ENCODE measurements around the gene DAZAP1. TPM values are rescaled to one million over a fixed set of nuclear protein-coding genes. Genes with fewer than 3 reads are reported as not detected.

DAZAP1 gene
- total and polyA plus RNA-seq, 2 experiments from 2014 or later: 11.0 to 56.6 TPM

DNA sequence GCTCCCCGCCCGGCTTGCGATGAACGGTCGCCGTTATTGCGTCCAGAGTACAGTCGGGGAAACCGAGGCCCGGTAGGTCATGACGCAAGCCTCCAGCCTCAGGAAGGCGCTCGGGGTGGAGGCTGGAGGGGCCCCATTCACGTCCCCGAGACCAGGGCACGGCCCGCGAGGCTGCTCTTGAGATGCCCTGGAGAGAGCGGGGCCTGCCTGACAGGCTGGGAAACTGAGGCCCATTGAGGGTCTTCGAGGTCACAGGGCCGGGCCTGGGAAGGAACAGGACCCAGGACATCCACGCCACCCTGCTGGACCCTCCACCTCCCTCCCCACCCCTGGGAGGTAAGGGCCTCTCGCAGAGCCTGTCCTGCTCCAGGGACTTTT lies 23.3 kb upstream of the DAZAP1 start:
- H3K4me1 ChIP-seq (ENCODE audit: insufficient read depth): no peaks in the 10 kb centered on the region
- in situ Hi-C loops (cut with MboI): no loop called here

DNA sequence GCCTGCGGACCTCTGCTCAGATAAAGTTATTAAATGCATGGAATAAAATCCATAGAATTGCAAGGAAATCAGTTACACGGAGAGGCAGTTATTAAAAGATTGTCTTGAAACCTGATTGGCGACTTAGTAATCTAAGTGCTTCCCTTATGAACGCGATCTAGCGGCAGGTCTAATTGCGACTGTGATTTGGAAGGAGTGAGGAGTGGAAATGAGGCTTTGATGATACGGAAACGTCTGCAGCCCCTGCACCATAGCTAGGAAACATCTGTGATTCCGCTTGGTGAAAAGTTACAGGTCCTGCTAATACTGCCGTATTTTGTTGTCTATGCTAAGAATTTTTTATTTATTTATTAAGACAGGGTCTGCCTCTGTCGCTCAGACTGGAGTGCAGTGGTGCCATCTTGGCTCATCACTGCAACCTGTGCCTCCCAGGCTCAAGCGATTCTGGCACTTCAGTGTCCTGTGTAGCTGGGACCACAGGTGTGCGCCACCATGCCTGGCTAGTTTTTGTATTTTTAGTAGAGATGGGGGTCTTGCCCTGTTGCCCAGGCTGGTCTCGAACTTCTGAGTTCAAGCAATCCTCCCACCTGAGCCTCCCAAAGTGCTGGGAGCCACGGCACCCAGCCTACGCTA lies 22.8 kb upstream of the DAZAP1 start:
- in situ Hi-C loops (cut with MboI): no loop called here
- Histone ChIP-seq H3K9ac (peak overlapping the region; percentile 82), H3K9me2 (ENCODE audit: insufficient read depth) (no peaks in the 10 kb centered on the region), H3K79me2 (ENCODE audit: insufficient read depth) (peaks cover 36% of the 10 kb centered on the region), H2AFZ (peak overlapping the region; percentile 78), H3K27ac (no peak overlapping the region), H3F3A (ENCODE audit: insufficient read depth) (peaks cover 16% of the 10 kb centered on the region), H3K4me3 (peak overlapping the region; percentile 88), H3K4me2 (ENCODE audit: unreplicated experiment) (peak overlapping the region; percentile 87), H3K9me3 (ENCODE audit: low read depth) (no peaks in the 10 kb centered on the region), H3K4me1 (ENCODE audit: insufficient read depth) (no peaks in the 10 kb centered on the region), H3K36me3 (ENCODE audit: low read depth) (no peaks in the 10 kb centered on the region; the same call in 1 of the 2 replicates), H4K20me1 (ENCODE audit: insufficient read depth) (no peaks in the 10 kb centered on the region), H3K27me3 (replicated peaks; ENCODE audit: insufficient read depth) (no peaks in the 10 kb centered on the region)
- TF ChIP-seq EZH2phosphoT487 (IDR thresholded peaks at IDR 0.05; ENCODE audit: insufficient read depth, low read depth): no peak
- no peak for TF ChIP-seq EZH2 (IDR thresholded peaks at IDR 0.05; ENCODE audit: insufficient read depth, poor library complexity, severe bottlenecking)
- peak; percentile 33 for DNase-seq
- 39 to 41% methylated on average over 17 of the region's 17 CpGs for WGBS, 2 experiments (ENCODE audit: low coverage in 1 of 2, low lambda C conversion rate in 2 of 2, missing lambda C conversion rate in 2 of 2)

More for the DNA sequence above, 23.3 kb upstream of the DAZAP1 start:
- TF ChIP-seq EZH2 (IDR thresholded peaks at IDR 0.05; ENCODE audit: insufficient read depth, poor library complexity, severe bottlenecking) (no peak), EZH2phosphoT487 (IDR thresholded peaks at IDR 0.05; ENCODE audit: insufficient read depth, low read depth) (no peak)
- Histone ChIP-seq H3K9me2 (ENCODE audit: insufficient read depth) (no peaks in the 10 kb centered on the region), H3K79me2 (ENCODE audit: insufficient read depth) (peaks cover 36% of the 10 kb centered on the region), H3K27me3 (replicated peaks; ENCODE audit: insufficient read depth) (no peaks in the 10 kb centered on the region), H3F3A (ENCODE audit: insufficient read depth) (peaks cover 16% of the 10 kb centered on the region), H3K36me3 (ENCODE audit: low read depth) (no peaks in the 10 kb centered on the region; the same call in 1 of the 2 replicates), H3K9me3 (ENCODE audit: low read depth) (no peaks in the 10 kb centered on the region), H3K4me3 (peak overlapping the region; percentile 88), H3K27ac (peak overlapping the region; percentile 61), H4K20me1 (ENCODE audit: insufficient read depth) (no peaks in the 10 kb centered on the region), H2AFZ (peak overlapping the region; percentile 78), H3K9ac (peak overlapping the region; percentile 82), H3K4me2 (ENCODE audit: unreplicated experiment) (peak overlapping the region; percentile 87)
- 0 to 1% methylated on average over 15 to 17 of the region's 23 CpGs for WGBS, 2 experiments (ENCODE audit: low coverage in 1 of 2, low lambda C conversion rate in 2 of 2, missing lambda C conversion rate in 2 of 2)
- peak; percentile 17 for DNase-seq

DNA sequence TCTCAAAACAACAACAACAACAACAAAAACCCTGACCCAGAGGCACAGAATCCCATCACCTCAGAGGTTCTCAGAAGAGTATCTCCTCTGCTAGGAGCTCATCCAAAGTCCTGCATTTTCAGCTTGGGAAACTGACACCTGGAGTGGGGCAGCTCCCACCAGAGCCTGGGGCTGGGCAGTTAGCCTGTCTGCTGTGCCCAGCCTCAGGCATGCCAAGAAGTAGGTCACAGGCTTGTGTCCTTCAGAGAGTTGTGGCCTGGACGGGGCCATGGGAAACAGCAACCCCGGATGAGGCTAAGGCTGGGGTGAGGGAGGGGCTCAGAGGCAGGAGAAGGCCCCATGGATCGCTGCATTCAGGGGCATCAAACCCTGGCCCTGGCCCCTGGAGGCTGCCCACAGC lies 21.6 kb upstream of the DAZAP1 start:
- H2AFZ ChIP-seq: no peak overlapping the region
- no peak overlapping the region for H3K4me2 ChIP-seq (ENCODE audit: unreplicated experiment)
- H3K9me2 ChIP-seq (ENCODE audit: insufficient read depth): no peaks in the 10 kb centered on the region
- H3K4me1 ChIP-seq (ENCODE audit: insufficient read depth): no peaks in the 10 kb centered on the region
- no peaks in the 10 kb centered on the region for H4K20me1 ChIP-seq (ENCODE audit: insufficient read depth)
- H3K9me3 ChIP-seq (ENCODE audit: low read depth): no peaks in the 10 kb centered on the region
- H3K27ac ChIP-seq: no peak overlapping the region
- no peaks in the 10 kb centered on the region; the same call in 1 of the 2 replicates for H3K36me3 ChIP-seq (ENCODE audit: low read depth)
- peaks cover 36% of the 10 kb centered on the region for H3K79me2 ChIP-seq (ENCODE audit: insufficient read depth)
- H3K9ac ChIP-seq: no peak overlapping the region
- in situ Hi-C loops (cut with MboI): no loop called here
- H3K4me3 ChIP-seq: no peak overlapping the region
- H3F3A ChIP-seq (ENCODE audit: insufficient read depth): peaks cover 16% of the 10 kb centered on the region
- no peak for DNase-seq
- 91 to 100% methylated on average over 3 of the region's 3 CpGs for WGBS, 2 experiments (ENCODE audit: low coverage in 1 of 2, low lambda C conversion rate in 2 of 2, missing lambda C conversion rate in 2 of 2)
- no peak for TF ChIP-seq EZH2 (IDR thresholded peaks at IDR 0.05; ENCODE audit: insufficient read depth, poor library complexity, severe bottlenecking)
- no peak for TF ChIP-seq EZH2phosphoT487 (IDR thresholded peaks at IDR 0.05; ENCODE audit: insufficient read depth, low read depth)
- no peaks in the 10 kb centered on the region for H3K27me3 ChIP-seq (replicated peaks; ENCODE audit: insufficient read depth)

DNA sequence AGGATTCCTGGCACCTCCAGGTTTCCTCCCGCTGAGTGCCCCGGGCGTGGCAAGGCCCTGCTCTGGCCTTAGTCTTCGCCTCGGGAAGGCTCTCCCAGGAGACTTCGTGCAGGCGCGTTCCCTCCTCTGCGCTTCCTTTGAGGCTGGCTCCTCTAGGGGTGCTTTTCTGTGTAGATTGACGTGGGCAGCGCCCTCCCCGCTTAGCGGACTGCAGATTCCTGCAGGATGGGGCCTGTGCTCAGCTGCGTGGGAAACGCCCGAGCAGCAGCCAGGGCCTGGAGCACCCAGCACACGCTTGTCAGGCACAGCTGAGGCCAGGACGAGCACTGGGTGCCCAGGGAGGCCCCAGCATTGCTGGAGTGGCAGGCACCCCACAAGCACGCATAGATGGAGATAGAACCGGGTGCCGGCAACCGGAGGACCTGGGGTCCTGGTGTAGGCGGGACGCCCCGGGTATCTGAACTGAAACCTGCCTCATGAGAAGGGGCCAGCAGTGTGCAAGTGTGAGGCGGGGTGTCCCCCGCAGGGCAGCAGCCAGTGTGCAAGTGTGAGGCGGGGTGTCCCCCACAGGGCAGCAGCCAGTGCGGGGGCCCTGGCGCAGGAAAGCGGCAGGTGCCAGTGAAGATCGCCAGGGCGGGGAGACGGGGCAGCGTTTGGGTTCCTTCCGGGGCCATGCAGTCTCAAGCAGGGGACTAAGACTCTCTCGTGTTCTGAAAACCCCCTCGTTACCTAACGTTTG lies 20.3 kb upstream of the DAZAP1 start:
- Histone ChIP-seq H3K4me2 (ENCODE audit: unreplicated experiment) (no peak overlapping the region), H3K79me2 (ENCODE audit: insufficient read depth) (peaks cover 36% of the 10 kb centered on the region), H3K9ac (no peak overlapping the region), H3K9me3 (ENCODE audit: low read depth) (no peaks in the 10 kb centered on the region), H3K36me3 (ENCODE audit: low read depth) (no peaks in the 10 kb centered on the region; the same call in 1 of the 2 replicates), H3K27ac (no peak overlapping the region), H3K4me3 (no peak overlapping the region), H3F3A (ENCODE audit: insufficient read depth) (peaks cover 10% of the 10 kb centered on the region), H3K27me3 (replicated peaks; ENCODE audit: insufficient read depth) (no peaks in the 10 kb centered on the region), H3K4me1 (ENCODE audit: insufficient read depth) (no peaks in the 10 kb centered on the region), H2AFZ (no peak overlapping the region), H4K20me1 (ENCODE audit: insufficient read depth) (no peaks in the 10 kb centered on the region), H3K9me2 (ENCODE audit: insufficient read depth) (no peaks in the 10 kb centered on the region)
- in situ Hi-C loops (cut with MboI): no loop called here
- 90 to 91% methylated on average over 33 to 39 of the region's 39 CpGs for WGBS, 2 experiments (ENCODE audit: low coverage in 1 of 2, low lambda C conversion rate in 2 of 2, missing lambda C conversion rate in 2 of 2)
- DNase-seq: no peak
- no peak for TF ChIP-seq EZH2 (IDR thresholded peaks at IDR 0.05; ENCODE audit: insufficient read depth, poor library complexity, severe bottlenecking)
- TF ChIP-seq EZH2phosphoT487 (IDR thresholded peaks at IDR 0.05; ENCODE audit: insufficient read depth, low read depth): no peak
